GM21528 (cell line): Measurements from ENCODE around the gene MIA.
"Not testable (repeated sequence)": the region's sequence is repeated elsewhere in the genome, so short reads cannot be mapped to it uniquely, and the experiment has no call there.

Experiments
- ATAC-seq: cut with Tn5 transposase; IDR thresholded peaks from one replicate; pipeline ENCODE4 v1.9.1; 2021; ENCODE audit warnings: mild to moderate bottlenecking, moderate library complexity; ENCODE audit not compliant: unreplicated experiment, low FRiP score

The MIA gene

GRCh38 chr19:40750058-40750873, 25.1 kb upstream of the MIA start, which contains the start of gene ACTMAP:
TSS of gene ACTMAP (minus strand) at chr19:40750477. CDS start at chr19:40749803, 674 bp downstream.
- ATAC-seq: peak; percentile 82

DNA sequence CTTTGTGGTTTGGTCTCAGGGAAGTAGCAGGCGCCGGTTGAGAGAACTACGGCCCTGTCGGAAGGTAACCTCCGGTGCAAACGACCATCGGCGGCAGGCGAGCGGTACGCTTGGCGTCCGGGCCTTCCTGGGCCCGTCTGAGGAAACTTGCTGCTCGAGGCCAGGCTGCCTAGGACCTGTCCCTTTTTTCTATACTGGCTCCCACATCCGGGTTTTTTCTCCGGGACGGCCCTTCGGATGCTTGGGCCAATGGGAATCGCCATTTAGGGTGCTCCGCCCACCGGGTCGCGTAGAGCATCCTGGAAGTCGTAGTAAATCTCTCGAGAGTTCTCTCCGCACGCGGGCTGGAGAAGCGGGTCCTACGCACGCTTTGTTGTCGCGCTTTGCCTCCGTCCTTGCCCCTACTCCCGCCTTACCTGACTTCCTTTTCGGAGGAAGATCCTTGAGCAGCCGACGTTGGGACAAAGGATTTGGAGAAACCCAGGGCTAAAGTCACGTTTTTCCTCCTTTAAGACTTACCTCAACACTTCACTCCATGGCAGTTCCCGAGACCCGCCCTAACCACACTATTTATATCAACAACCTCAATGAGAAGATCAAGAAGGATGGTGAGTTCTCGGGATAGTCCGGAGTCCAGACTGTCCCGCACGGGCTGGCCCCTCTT, 24.3 kb upstream of the MIA start, which contains the start of gene SNRPA:
TSS of gene SNRPA (plus strand) at position 330 of the 664 bp plus-strand sequence. CDS start at position 536, 206 bp downstream.
- ATAC-seq: peak; percentile 65

- no peak for ATAC-seq
These were observed 23.0 kb upstream of the MIA start for GRCh38 chr19:40752257-40752781.

- no peak for ATAC-seq
These were observed 20.6 kb upstream of the MIA start for GRCh38 chr19:40754611-40755247.

DNA sequence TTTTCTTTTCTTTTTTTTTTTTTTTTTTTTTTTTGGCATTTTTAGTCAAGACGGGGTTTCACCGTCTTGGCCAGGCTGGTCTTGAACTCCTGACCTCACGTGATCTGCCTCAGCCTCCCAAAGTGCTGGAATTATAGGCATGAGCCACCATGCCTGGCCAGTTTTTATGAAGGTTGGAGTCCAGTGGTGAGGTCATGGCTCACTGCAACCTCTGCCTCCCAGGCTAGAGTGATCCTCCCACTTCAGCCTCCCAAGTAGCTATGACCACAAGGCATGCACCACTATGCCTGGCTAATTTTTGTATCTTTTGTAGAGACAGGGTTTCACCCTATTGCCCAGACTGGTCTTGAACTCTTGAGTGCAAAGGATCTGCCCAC, 20.1 kb upstream of the MIA start:
- ATAC-seq: no peak

DNA sequence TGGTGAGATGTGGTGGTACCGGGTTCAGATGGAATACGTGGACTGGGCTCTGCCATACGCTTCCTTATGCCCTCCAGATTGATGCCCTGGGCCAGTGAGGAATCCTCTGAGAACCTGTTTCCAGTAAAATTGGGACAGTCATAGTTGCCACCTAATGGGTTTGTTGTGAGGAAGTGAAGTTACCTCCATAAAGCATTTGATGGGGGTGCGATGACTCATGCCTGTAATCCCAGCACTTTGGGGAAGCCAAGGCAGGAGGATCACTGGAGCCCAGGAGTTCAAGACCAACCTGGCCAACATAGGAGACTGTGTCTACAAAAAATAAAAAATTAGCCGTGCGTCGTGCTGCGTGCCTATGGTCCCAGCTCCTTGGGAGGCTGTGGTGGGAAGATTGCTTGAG, 19.5 kb upstream of the MIA start:
- no peak for ATAC-seq

DNA sequence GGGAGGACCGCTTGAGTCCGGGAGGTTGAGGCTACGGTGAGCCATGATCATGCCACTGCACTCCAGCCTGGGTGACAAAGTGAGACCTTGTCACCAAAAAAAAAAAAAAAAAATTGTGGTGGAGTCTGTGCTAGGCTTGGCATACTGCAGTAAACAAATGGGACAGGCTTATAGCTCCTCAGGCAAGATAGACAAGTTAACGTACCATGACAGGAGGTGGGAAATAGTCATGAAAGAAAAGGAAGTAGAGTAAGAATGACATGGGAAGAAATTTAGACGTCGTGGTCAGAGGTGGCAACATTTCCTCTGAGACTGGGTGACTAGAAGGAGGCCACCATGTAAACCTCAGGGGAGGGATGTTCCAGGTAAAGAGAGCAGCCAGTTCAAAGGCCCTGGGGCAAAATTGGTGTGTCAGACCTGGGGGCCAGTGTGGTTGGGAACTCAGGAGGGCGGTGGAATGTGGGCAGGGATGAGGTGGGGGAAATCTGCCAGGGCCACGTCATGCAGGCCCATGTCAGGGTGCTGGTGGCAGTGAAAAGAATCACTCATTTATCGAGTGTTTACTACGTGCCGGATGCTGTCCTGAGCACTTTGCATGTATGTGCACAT, 18.7 kb upstream of the MIA start:
- ATAC-seq: no peak

- ATAC-seq: no peak
These were observed 16.8 kb upstream of the MIA start for GRCh38 chr19:40758491-40758890.

GRCh38 chr19:40759352-40759751, 16.0 kb upstream of the MIA start:
- ATAC-seq: no peak

DNA sequence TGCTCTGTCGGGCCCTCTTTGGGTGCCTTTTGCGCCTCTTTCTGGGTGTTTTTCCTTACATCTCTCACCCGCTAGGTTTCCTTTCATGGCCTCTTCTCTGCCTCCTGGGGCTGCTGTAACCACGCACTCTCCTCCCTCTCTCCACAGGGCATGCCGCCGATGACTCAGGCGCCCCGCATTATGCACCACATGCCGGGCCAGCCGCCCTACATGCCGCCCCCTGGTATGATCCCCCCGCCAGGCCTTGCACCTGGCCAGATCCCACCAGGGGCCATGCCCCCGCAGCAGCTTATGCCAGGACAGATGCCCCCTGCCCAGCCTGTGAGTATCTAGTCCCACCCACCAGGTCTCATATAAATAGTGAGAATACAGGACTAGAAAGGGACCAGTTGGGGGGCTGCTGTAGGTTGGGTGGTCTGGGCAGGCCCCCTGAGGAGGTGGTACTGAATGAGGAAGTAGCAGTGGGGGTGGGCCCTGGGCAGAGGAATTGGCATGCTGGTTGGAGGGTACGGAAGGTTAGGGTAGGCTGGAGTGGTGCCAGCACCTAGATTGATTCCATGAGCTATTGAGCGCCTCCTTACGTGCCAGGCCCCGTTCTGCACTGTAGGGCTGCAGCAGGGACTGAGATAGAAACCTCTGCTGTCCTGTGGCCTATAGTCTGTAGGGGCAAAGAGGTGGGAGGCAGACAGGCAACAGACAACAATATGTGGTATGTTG, 12.4 kb upstream of the MIA start:
- ATAC-seq: no peak

- ATAC-seq: no peak
These were observed 11.8 kb upstream of the MIA start for GRCh38 chr19:40763526-40763925.

DNA sequence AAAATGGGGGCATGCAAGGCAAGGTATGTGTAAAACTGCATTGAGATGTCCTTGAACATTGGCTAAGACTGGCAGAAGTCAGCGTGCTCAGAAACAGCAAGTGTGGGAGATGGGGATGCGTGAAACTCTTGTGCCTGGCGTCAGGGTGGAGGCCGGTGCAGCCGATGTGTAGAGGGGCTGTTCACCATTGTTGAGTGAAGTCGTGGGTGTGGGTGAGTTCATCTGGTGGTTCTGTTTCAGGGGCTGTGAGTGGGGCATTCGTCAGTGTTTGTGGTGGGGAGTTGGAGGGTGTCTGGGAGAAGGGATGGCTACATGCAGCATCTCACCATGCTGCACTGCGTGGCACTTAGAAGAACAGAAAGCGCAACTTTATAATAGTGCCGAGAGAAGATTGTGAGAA, 11.4 kb upstream of the MIA start:
- ATAC-seq: no peak

DNA sequence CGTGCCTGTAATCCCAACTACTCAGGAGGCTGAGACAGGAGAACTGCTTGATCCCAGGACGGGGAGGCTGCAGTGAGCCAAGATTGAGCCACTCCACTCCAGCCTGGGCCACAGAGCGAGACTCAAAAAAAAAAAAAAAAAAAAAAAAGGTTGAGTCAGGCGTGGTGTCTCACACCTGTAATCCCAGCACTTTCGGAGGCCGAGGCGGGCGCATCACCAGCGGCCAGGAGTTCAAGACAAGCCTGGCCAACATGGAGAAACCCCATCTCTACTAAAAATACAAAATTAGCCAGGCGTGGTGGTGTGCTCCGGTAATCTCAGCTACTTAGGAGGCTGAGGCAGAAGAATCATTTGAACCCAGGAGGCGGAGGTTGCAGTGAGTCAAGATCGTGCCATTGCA, 8.9 kb upstream of the MIA start:
- not testable (repeated sequence) for ATAC-seq

- no peak for ATAC-seq
These were observed 6.5 kb upstream of the MIA start for GRCh38 chr19:40768869-40769268.

- ATAC-seq: not testable (repeated sequence)
These were observed 4.0 kb upstream of the MIA start for GRCh38 chr19:40771101-40771862.

DNA sequence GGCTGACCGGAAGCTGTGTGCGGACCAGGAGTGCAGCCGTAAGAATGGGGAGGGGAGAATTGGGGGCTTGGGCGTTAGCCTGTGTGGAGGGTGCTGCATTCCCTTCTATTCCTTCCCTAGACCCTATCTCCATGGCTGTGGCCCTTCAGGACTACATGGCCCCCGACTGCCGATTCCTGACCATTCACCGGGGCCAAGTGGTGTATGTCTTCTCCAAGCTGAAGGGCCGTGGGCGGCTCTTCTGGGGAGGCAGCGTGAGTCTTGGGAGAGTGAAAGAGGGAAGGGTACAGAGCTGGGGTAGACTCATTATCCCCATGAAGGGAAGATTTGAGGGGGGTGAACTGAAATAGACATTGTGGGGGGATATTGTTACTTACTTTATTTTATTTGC, 306 bp downstream of the MIA start:
- ATAC-seq: no peak

- no peak for ATAC-seq
These were observed 1.0 kb downstream of the MIA start for GRCh38 chr19:40776364-40776763.

- ATAC-seq: peak; percentile 67
These were observed 1.8 kb downstream of the MIA start for GRCh38 chr19:40776932-40777644.

GRCh38 chr19:40777645-40777936, 2.3 kb downstream of the MIA start:
- ATAC-seq: no peak
